Epithelial cell of proximal tubule (primary cell): Measurements from ENCODE around the gene PPP2R2B. TPM values are rescaled to one million over a fixed set of nuclear protein-coding genes. Genes with fewer than 3 reads are reported as not detected.

Source experiments
- DNase-seq: peaks from one replicate; pipeline ENCODE4 v3.0.0-alpha.2; 2011; ENCODE audit warnings: low read depth
- H3K4me3 ChIP-seq: 2 replicates; pipeline ENCODE4 v1.5.1; 2011; ENCODE audit warnings: low read depth, mild to moderate bottlenecking, low read length
- CTCF ChIP-seq: conservative IDR thresholded peaks from 2 replicates; pipeline ENCODE4 v1.5.1; 2012; ENCODE audit warnings: low read depth, mild to moderate bottlenecking, low read length
- total RNA-seq: library from RNA; depleted of rRNA; stranded (reverse); fragments of >200 nt; gene quantifications from 2 replicates; pipeline ENCODE4 v1.2.3, GENCODE V29; 2015

Gene PPP2R2B
- total RNA-seq, 1 donor from 2014 or later, result 3.9 TPM

- no peak overlapping the region for H3K4me3 ChIP-seq
- no peak for TF ChIP-seq CTCF
- DNase-seq, result no peak
Measured at GRCh38 chr5:146599261-146599660, 279.3 kb downstream of the PPP2R2B start.

- no peak for TF ChIP-seq CTCF
- DNase-seq, result no peak
- no peak overlapping the region for H3K4me3 ChIP-seq
Measured at GRCh38 chr5:146595088-146595487, 283.5 kb downstream of the PPP2R2B start.

- DNase-seq, result no peak
- TF ChIP-seq CTCF, result no peak
- H3K4me3 ChIP-seq, result no peak overlapping the region
Measured at GRCh38 chr5:146592352-146592751, 286.2 kb downstream of the PPP2R2B start.

- no peak for TF ChIP-seq CTCF
- H3K4me3 ChIP-seq, result no peak overlapping the region
- DNase-seq, result no peak
Measured at GRCh38 chr5:146589028-146589345, 289.6 kb downstream of the PPP2R2B start.

GRCh38 chr5:146588331-146589027 lies 290.1 kb downstream of the PPP2R2B start:
- H3K4me3 ChIP-seq, result no peak overlapping the region
- no peak for DNase-seq
- TF ChIP-seq CTCF, result no peak

GRCh38 chr5:146586752-146587151 lies 291.8 kb downstream of the PPP2R2B start:
- no peak for DNase-seq
- TF ChIP-seq CTCF, result no peak
- no peak overlapping the region for H3K4me3 ChIP-seq

- no peak for DNase-seq
- no peak for TF ChIP-seq CTCF
- H3K4me3 ChIP-seq, result no peak overlapping the region
Measured at GRCh38 chr5:146584750-146585149, 293.8 kb downstream of the PPP2R2B start.
